KBM-7 (cell line): Measurements from ENCODE around the gene ABLIM3.
A peak's percentile ranks its signal among the peaks of the same experiment; 100 is the strongest.

ENCODE experiments used
- DNase-seq: peaks from one replicate; pipeline ENCODE4 v3.0.0-alpha.2; 2015
- in situ Hi-C: fragments of 300-500 bp; cut with MboI; formaldehyde crosslinking; loops from 2 replicates; pipeline ENCODE4 v1.14.3; 2020; ENCODE audit warnings: low sequenced_read_pairs, low pct_unique_long_range_greater_than_20kb, mixed read lengths

ABLIM3 gene

DNA sequence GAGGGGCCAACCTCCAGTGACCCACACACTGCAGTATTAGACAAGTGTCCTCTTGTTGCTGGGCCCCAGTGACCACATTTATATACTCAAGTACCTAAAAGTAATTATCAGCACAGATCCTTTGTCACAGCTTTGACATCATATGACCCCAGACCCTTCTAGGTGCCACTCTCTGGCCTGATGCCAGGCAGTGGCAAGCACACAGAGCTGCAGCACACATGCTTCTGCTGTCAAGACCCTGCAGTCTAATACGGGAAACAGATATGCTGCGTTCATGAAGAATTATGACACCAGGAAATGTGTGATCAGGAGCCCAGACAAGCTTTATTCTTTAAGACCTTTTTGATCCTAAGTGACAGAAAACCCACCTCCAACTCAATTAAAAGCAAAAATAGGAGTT is 66.5 kb downstream of the ABLIM3 start:
- in situ Hi-C loops = no loop called here
- no peak for DNase-seq

DNA sequence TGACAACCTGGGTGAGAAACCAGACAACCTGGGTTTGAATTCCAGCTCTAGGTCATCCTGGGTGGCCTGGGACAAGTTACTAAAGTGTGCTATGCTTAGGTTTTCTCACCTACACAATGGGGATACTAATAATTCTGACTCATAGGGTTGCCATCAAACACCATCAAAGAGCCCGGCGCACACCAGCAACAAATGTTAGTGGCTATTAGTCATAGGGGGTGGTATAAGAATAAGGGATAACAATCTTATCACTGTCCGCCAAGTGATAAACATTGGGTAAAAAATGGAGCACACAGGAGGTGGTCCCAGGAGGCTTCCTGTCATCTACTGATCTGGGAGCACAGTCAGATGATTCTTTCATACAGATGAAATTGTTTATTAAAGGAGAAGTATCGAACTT is 68.9 kb downstream of the ABLIM3 start:
- in situ Hi-C loops = no loop called here

GRCh38 chr5:149210968-149211490 is 69.7 kb downstream of the ABLIM3 start:
- in situ Hi-C loops = no loop called here

More for the DNA sequence above, 68.9 kb downstream of the ABLIM3 start:
- no peak for DNase-seq

DNA sequence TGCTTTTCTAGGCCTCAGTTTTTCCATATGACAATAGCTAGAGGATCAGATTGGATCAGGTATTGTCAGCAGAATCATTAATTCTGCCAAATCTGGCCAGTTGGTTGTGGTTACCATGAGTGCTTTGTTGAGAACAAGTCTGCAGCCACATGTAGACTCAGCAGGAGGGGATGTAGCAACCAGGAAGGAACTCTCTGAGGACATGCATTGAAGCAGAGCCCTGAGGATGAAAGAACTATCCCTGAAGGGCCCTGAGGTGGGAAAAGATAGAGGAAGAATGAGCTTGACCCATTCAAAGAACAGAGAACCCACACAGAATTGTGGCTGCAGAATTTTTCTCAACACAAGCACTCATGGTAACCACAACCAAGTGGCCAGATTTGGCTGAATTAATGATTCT is 70.3 kb downstream of the ABLIM3 start:
- no peak for DNase-seq

More at GRCh38 chr5:149210968-149211490, 69.7 kb downstream of the ABLIM3 start:
- no peak for DNase-seq

DNA sequence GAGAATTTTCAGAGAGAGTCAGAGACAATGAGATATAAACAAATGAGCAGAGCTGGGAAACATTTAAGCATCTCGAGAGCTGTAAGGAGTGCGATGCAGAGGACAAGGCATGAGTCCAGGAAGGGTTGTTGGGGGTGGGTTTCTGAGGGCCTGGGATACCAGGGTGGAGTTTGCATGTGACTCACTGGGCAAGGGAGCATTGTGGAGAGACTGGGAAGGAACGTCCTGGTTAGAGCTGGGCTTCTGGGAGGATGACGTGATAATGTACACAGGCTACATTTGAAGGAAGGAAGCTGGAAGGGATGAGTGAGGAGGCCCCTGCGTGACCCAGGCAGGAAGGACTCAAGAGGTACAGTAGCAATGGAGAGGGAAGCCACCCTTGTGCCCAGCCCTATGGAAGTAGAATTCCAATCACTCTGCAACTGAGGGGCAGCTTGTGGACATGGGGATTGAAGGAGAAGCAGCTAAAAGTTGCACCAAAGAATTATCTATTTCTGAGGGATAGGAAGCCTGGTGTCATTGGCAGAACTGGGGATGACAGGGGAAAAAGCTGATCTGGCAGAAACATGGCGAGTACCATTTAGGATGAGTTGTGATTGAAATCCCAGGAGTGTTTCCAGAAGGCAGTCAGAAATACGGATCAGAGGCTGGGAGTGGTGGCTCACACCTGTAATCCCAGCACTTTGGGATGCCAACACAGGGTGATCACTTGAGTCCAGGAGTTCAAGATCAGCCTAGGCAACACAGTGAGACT is 71.1 kb downstream of the ABLIM3 start:
- DNase-seq = no peak
- in situ Hi-C loops = no loop called here

More for the DNA sequence above, 70.3 kb downstream of the ABLIM3 start:
- in situ Hi-C loops = no loop called here

DNA sequence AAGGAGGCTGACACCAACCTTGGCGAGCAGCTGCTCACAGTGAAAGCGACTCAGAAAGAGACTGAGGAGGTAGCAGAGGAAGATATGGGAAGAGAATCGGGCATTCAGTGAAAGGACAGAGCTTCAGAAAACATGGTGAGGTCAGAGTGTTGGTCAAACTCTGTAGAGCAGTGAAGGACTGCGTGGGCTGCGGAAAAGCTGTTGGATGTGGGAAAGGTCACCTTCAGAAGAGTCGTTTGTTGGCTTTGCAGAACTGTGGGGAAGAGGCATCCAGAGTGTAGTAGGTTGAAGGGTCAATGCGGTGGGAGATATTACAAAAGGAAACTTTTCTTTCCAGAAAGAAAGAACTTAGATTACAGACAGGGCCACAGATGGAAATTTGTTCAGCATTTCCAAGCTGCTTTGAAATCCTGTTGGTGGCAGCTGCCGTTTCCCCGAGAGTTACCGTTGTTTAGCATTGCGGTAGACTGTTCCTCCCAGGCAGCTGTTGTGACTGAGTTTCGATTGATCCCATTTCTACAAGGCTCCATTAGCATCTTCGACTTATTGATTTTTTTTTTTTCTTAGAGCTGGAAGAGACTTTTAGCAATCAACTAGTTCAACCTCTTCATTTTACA is 72.1 kb downstream of the ABLIM3 start:
- in situ Hi-C loops = no loop called here
- no peak for DNase-seq

DNA sequence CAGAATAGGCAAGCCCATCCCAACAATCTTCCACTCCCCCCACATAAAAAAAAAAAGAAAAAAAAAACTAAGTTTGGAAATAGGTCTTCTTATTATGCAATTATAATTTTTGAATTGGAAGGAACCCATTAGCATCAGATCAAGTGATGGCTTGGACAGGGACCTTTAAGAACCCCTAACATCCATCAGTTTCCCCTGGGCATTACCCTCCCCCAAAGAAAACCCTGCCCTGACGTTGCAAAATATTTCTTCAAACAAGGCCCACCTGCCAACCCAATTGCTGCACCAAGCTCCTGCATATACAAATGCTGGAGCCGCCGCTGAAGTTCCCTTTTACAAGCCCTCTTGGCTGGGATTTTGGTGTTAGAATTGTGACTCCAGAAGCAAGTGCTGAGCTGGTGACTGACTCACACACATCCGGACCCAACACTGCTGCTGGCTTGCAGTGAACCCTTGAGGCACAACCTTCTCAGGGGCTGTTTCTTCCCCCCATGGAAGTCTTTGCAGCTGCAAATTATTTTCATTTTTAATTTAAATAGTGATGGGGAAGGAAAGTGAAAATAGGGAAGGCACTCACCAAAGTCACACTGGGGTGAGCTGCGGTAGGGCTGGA is 74.3 kb downstream of the ABLIM3 start:
- in situ Hi-C loops = no loop called here
- DNase-seq = no peak

DNA sequence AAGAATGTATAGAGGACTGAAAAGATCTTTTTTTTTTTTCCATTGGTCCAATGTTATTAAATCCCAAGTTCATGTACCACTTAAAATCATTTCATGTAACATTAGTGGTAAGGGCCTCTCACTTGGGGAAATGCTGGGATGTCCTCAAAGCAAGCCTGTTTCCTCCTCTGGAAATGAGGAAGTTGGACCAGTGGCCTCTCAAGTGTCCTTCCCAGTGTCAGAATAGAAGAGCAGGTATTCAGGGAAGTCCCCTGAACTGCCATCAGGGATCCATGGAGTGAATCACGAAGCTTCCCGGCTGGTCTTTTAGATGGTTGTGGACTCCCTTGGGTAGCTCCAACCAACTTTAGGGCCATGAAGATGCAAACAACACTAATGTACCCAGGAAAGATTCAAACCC is 75.2 kb downstream of the ABLIM3 start:
- in situ Hi-C loops = no loop called here
- no peak for DNase-seq

DNA sequence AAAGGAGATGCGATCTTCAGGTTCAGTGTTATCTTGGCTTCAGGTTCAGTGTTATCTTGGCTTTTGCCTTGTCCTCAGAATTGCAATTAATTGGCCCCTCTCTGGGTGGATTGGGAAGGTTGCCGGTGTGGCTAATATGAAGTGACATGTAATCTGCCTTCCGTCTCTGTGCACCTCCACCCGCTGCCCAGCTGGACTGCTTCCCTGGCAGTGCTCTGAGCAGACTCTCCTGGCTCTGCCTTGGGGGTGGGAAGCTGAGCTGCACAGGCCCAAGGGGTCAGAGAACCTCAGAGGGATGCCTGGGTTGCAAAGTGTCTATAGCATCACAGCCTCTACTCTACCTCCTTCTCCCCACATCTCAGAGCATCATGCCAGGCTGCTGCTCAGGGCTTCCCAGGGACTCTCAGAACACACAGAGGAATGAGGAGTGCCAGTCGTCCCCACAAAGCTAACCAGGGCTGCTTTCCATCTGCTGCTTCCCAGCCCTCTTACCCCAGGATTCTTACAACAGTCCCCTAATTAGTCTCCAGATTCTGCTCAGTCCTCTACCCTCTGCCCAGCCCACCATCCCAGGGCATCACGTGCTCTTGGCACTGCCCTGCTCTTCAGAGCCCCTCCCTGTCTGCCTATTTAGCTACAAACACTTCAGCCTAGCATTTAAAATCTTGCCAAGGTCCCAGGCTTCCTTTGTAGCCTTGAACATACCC is 76.0 kb downstream of the ABLIM3 start:
- no peak for DNase-seq

DNA sequence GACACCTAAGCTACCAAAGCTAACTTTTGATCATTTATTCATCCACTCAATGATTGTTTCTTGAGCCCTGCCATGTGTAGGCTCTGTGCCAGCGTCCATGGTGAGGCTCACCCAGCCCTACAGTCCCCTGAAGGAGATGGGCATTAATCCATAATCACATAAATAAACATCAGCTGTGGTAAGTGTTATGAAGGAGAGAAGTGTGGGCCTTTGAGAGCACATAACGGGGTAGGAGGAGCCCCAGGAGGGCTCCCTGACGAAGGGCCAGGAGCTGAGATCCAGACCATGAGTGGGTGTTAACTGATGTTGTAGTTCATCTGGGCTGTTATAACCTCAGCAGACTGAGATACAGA is 76.5 kb downstream of the ABLIM3 start:
- in situ Hi-C loops = no loop called here
- no peak for DNase-seq

More for the DNA sequence above, 76.0 kb downstream of the ABLIM3 start:
- in situ Hi-C loops = no loop called here

DNA sequence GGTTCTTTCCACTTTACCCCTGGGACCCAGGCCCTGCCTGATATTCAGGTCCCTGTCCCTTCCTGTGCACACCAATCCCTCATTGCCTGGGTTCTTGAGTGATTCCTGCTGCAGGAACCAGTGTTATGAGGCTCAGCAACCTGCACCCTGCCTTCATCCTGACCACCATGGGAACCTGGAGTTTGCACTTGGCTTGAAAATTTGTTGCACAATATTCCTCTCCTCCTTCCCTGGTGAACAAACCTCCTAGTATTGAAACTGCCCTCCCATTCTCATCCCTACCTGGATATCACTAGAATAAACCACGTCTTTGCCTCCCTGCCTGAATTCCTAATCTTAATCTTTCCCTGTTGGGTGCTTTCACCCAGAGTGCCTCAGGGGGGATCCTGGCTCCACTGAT is 78.3 kb downstream of the ABLIM3 start:
- in situ Hi-C loops = no loop called here
- no peak for DNase-seq

GRCh38 chr5:149220750-149221149 is 79.5 kb downstream of the ABLIM3 start:
- in situ Hi-C loops = no loop called here
- no peak for DNase-seq

DNA sequence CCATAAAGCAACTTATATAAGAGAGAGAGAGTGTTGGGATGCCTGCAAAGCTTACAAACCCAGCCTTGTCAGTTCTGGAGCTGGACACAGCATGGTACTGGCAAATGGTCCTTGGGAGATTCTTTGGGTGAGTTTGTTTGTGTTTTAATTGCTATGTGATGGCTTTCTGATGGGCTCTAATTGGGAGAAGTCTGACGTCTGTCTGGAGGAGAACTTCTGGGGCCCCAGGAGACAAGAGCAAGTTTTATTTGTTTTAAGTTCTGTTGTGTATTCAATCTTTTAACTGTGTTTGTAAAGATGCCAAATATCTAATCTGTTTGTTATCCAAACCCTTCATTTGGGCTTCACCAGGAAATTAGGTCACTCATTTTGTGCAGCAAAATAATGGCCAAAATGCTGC is 80.0 kb downstream of the ABLIM3 start:
- no peak for DNase-seq
- in situ Hi-C loops = no loop called here

GRCh38 chr5:149221731-149222342 is 80.5 kb downstream of the ABLIM3 start:
- in situ Hi-C loops = no loop called here
- DNase-seq = no peak

GRCh38 chr5:149223081-149223848 is 82.0 kb downstream of the ABLIM3 start:
- in situ Hi-C loops = no loop called here
- DNase-seq = peak; percentile 66

GRCh38 chr5:149224282-149224681 is 83.0 kb downstream of the ABLIM3 start:
- DNase-seq = no peak
- in situ Hi-C loops = no loop called here

GRCh38 chr5:149227168-149227826 is 86.0 kb downstream of the ABLIM3 start:
- DNase-seq = no peak
- in situ Hi-C loops = no loop called here

DNA sequence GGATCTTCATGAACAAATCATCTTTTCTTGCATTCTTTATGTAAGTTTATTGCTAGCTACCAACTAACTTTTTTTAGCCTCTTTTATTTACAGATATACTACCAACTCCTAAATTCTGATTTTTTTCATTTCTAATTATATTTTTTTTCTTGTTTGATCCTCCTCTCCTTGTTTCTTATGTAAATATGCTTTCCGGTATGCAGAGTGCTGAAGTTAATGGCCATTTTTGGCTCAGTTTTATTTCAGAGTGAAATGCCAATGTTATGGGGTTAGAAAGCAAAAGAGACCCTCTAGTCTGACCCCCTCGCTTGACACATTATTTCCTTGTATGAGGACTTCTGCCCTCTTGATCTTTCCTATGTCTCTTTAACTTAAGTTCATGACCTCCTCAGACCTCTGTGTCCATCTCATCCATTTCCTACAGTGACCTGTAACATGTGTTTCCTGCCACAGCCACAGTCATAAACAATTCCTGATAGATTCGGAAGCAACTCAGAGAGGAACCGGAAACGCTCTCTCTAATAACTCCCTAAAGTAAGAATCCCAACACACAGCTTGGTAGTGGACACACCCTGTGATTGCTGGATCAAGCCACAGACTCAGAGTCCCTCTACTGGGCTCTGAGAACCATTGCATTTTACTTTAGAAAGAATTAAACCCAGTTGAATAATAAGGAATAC is 87.5 kb downstream of the ABLIM3 start:
- in situ Hi-C loops = no loop called here
- DNase-seq = peak; percentile 31
